HG03354 (cell line): ENCODE data around the gene PTPRO.

Experiments used
- ATAC-seq: cut with Tn5 transposase; IDR thresholded peaks from one replicate; pipeline ENCODE4 v1.9.1; 2021; ENCODE audit warnings: mild to moderate bottlenecking; ENCODE audit not compliant: unreplicated experiment, poor library complexity, severe bottlenecking

Gene PTPRO

GRCh38 chr12:15629108-15629507, 306.8 kb downstream of the PTPRO start:
- peak; percentile 47 for ATAC-seq

- ATAC-seq: no peak
These were observed 307.5 kb downstream of the PTPRO start for GRCh38 chr12:15629761-15630160.

GRCh38 chr12:15631007-15631715, 308.9 kb downstream of the PTPRO start:
- no peak for ATAC-seq

GRCh38 chr12:15632708-15633107, 310.4 kb downstream of the PTPRO start:
- no peak for ATAC-seq

GRCh38 chr12:15633201-15633600, 310.9 kb downstream of the PTPRO start:
- no peak for ATAC-seq

GRCh38 chr12:15634010-15634683, 311.8 kb downstream of the PTPRO start:
- no peak for ATAC-seq

GRCh38 chr12:15636060-15636890, 314.0 kb downstream of the PTPRO start:
- ATAC-seq: no peak

GRCh38 chr12:15638231-15638630, 315.9 kb downstream of the PTPRO start:
- ATAC-seq: no peak

GRCh38 chr12:15644700-15645099, 322.4 kb downstream of the PTPRO start:
- ATAC-seq: no peak

- no peak for ATAC-seq
These were observed 324.3 kb downstream of the PTPRO start for GRCh38 chr12:15646581-15646980.
